ENCODE measurements around the gene KCNMA1.

KCNMA1 gene

GRCh38 chr10:77675347-77675746, 37.7 kb upstream of the KCNMA1 start:
- Histone ChIP-seq H3K4me2 (ENCODE audit: low read length) (no peak overlapping the region), H2BK5ac (ENCODE audit: low read length) (no peak overlapping the region), H3K27ac (ENCODE audit: low read depth, low read length) (no peak overlapping the region), H3K23ac (ENCODE audit: low read length) (no peak overlapping the region), H3K79me2 (ENCODE audit: control insufficient read depth, insufficient read depth, low read length) (no peaks in the 10 kb centered on the region), H3K9ac (ENCODE audit: low read length) (no peak overlapping the region), H4K8ac (ENCODE audit: low read depth, low read length) (no peak overlapping the region), H3K4me3 (ENCODE audit: low read length) (no peak overlapping the region), H2AK5ac (ENCODE audit: low read length) (no peak overlapping the region), H3K4ac (ENCODE audit: low read depth, low read length) (no peak overlapping the region), H3K56ac (ENCODE audit: low read length) (no peak overlapping the region), H3K27me3 (ENCODE audit: insufficient read depth, low read length, poor library complexity) (no peaks in the 10 kb centered on the region), H4K5ac (ENCODE audit: low read length) (no peak overlapping the region), H3K18ac (ENCODE audit: low read length) (no peak overlapping the region), H3K4me1 (ENCODE audit: control insufficient read depth, low read depth, low read length) (no peaks in the 10 kb centered on the region), H3K36me3 (ENCODE audit: control insufficient read depth, insufficient read depth, low read length) (no peaks in the 10 kb centered on the region), H2BK15ac (replicated peaks; ENCODE audit: low read depth) (no peak overlapping the region), H2BK120ac (ENCODE audit: low read depth, low read length) (no peak overlapping the region), H3K79me1 (ENCODE audit: low read length) (no peaks in the 10 kb centered on the region)
- no CpG with 5 or more reads among the region's 4 CpGs for WGBS (ENCODE audit: extremely low coverage, insufficient coverage, low lambda C conversion rate)
- DNase-seq: no peak

DNA sequence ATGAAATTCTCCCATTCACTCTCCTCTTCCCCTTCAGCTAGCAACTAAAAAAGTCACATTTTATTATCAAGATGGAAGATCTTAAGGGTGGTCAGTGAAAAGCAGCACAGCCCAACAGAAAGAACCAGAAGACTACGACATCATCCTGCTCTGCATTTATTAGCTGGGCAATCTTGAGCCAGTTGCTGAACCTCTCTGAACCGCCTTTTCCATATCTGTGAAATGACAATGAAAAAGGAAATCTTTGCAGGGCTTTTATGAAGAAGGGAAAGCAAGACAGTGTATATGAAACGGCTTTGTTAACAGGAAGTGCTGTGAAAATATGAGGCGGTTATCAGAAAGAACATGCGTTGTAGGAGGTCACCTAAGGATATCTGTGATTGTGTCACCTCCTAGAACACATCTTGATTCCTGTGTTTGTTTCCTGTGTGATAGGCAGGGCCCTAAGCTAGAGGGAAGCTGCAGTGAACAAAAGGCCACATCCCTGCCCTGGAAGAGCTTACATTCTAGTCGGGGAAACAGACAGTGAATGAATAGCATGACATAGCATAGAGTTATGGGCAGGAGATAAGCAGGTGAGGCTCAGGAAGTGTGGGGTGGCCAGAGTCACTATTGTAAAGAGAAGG, 36.0 kb upstream of the KCNMA1 start:
- Histone ChIP-seq H3K4me2 (ENCODE audit: low read length) (no peak overlapping the region), H3K27me3 (ENCODE audit: insufficient read depth, low read length, poor library complexity) (no peaks in the 10 kb centered on the region), H3K27ac (ENCODE audit: low read depth, low read length) (no peak overlapping the region), H2BK5ac (ENCODE audit: low read length) (no peak overlapping the region), H4K8ac (ENCODE audit: low read depth, low read length) (no peak overlapping the region), H3K4me3 (ENCODE audit: low read length) (no peak overlapping the region), H3K36me3 (ENCODE audit: control insufficient read depth, insufficient read depth, low read length) (no peaks in the 10 kb centered on the region), H3K9ac (ENCODE audit: low read length) (no peak overlapping the region), H3K4ac (ENCODE audit: low read depth, low read length) (no peak overlapping the region), H2BK15ac (replicated peaks; ENCODE audit: low read depth) (no peak overlapping the region), H3K79me1 (ENCODE audit: low read length) (no peaks in the 10 kb centered on the region), H2AK5ac (ENCODE audit: low read length) (no peak overlapping the region), H3K79me2 (ENCODE audit: control insufficient read depth, insufficient read depth, low read length) (no peaks in the 10 kb centered on the region), H3K4me1 (ENCODE audit: control insufficient read depth, low read depth, low read length) (no peaks in the 10 kb centered on the region), H3K23ac (ENCODE audit: low read length) (no peak overlapping the region), H2BK120ac (ENCODE audit: low read depth, low read length) (no peak overlapping the region), H3K18ac (ENCODE audit: low read length) (no peak overlapping the region), H3K56ac (ENCODE audit: low read length) (no peak overlapping the region), H4K5ac (ENCODE audit: low read length) (no peak overlapping the region)
- DNase-seq: no peak
- no CpG with 5 or more reads among the region's 6 CpGs for WGBS (ENCODE audit: extremely low coverage, insufficient coverage, low lambda C conversion rate)

DNA sequence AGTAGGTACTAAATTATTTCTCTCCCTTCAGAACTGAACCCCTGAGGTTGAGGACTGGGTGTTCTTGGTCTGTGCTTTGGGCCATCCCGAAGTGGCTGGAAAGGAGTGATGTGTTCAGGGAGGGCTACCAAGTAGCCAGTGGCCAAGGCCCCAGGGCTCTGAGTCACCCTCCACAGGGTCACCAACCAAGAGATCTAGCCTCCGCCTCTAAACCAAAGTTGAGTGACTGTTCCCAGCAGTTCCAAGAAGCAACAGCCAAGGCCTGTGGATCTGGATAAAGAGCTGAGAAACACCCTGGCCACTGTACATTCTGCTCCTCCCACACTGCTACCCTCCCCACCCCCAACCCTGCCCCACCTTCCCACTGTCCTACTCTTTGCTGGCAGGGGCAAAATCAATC, 35.5 kb upstream of the KCNMA1 start:
- Histone ChIP-seq H3K4me2 (ENCODE audit: low read length) (no peak overlapping the region), H3K4ac (ENCODE audit: low read depth, low read length) (no peak overlapping the region), H2BK120ac (ENCODE audit: low read depth, low read length) (no peak overlapping the region), H3K79me2 (ENCODE audit: control insufficient read depth, insufficient read depth, low read length) (no peaks in the 10 kb centered on the region), H3K27ac (ENCODE audit: low read depth, low read length) (no peak overlapping the region), H3K79me1 (ENCODE audit: low read length) (no peaks in the 10 kb centered on the region), H3K27me3 (ENCODE audit: insufficient read depth, low read length, poor library complexity) (no peaks in the 10 kb centered on the region), H2BK15ac (replicated peaks; ENCODE audit: low read depth) (no peak overlapping the region), H3K36me3 (ENCODE audit: control insufficient read depth, insufficient read depth, low read length) (no peaks in the 10 kb centered on the region), H2BK5ac (ENCODE audit: low read length) (no peak overlapping the region), H3K18ac (ENCODE audit: low read length) (no peak overlapping the region), H3K9ac (ENCODE audit: low read length) (no peak overlapping the region), H2AK5ac (ENCODE audit: low read length) (no peak overlapping the region), H4K8ac (ENCODE audit: low read depth, low read length) (no peak overlapping the region), H3K4me1 (ENCODE audit: control insufficient read depth, low read depth, low read length) (no peaks in the 10 kb centered on the region), H3K23ac (ENCODE audit: low read length) (no peak overlapping the region), H3K4me3 (ENCODE audit: low read length) (no peak overlapping the region), H4K5ac (ENCODE audit: low read length) (no peak overlapping the region), H3K56ac (ENCODE audit: low read length) (no peak overlapping the region)
- WGBS (ENCODE audit: extremely low coverage, insufficient coverage, low lambda C conversion rate): no CpG with 5 or more reads among the region's 2 CpGs
- no peak for DNase-seq

DNA sequence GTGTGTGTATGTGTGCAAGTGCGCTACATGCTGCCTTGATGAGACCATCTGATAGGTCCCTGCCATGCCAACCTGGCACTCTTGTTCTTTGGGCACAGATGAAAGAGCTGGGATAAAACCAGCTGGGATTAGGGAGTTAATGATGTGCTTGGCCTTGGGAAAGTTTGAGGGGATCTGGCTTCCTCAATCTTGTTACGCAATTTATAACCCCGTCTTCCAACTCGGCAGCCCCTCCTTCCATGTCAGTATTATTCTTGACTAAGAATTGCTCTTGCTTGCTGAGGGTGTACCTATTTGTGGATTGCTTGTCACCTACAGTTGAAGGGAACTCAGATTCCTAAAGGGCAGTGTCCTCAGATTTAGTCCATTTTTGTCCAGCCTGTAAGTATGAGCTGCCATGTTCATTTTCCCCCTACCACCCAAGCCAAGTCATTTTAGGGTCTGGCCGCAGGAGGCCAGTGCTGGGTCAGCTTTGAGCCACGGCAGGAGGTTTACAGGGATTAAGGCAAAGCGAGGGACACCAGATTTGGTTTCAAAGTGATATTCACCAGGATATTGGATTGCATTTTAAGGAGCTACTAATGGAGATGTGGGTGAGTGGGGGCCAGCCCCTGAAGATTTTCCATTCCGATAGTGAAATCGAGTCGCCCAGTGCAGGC, 34.1 kb upstream of the KCNMA1 start:
- WGBS (ENCODE audit: extremely low coverage, insufficient coverage, low lambda C conversion rate): no CpG with 5 or more reads among the region's 10 CpGs
- no peaks in the 10 kb centered on the region for H3K79me1 ChIP-seq (ENCODE audit: low read length)
- H3K27ac ChIP-seq (ENCODE audit: low read depth, low read length): no peak overlapping the region
- H4K5ac ChIP-seq (ENCODE audit: low read length): no peak overlapping the region
- no peak overlapping the region for H3K56ac ChIP-seq (ENCODE audit: low read length)
- no peaks in the 10 kb centered on the region for H3K27me3 ChIP-seq (ENCODE audit: insufficient read depth, low read length, poor library complexity)
- H2BK120ac ChIP-seq (ENCODE audit: low read depth, low read length): no peak overlapping the region
- no peak overlapping the region for H2BK15ac ChIP-seq (replicated peaks; ENCODE audit: low read depth)
- H3K79me2 ChIP-seq (ENCODE audit: control insufficient read depth, insufficient read depth, low read length): no peaks in the 10 kb centered on the region
- DNase-seq: no peak
- H3K4me1 ChIP-seq (ENCODE audit: control insufficient read depth, low read depth, low read length): no peaks in the 10 kb centered on the region
- H4K8ac ChIP-seq (ENCODE audit: low read depth, low read length): no peak overlapping the region
- H3K9ac ChIP-seq (ENCODE audit: low read length): no peak overlapping the region
- H3K18ac ChIP-seq (ENCODE audit: low read length): no peak overlapping the region
- no peak overlapping the region for H3K4ac ChIP-seq (ENCODE audit: low read depth, low read length)
- no peak overlapping the region for H3K4me3 ChIP-seq (ENCODE audit: low read length)
- no peak overlapping the region for H3K4me2 ChIP-seq (ENCODE audit: low read length)
- no peak overlapping the region for H2AK5ac ChIP-seq (ENCODE audit: low read length)
- H3K23ac ChIP-seq (ENCODE audit: low read length): no peak overlapping the region
- H2BK5ac ChIP-seq (ENCODE audit: low read length): no peak overlapping the region
- no peaks in the 10 kb centered on the region for H3K36me3 ChIP-seq (ENCODE audit: control insufficient read depth, insufficient read depth, low read length)

GRCh38 chr10:77670817-77671443, 33.3 kb upstream of the KCNMA1 start:
- Histone ChIP-seq H4K5ac (ENCODE audit: low read length) (no peak overlapping the region), H3K4me3 (ENCODE audit: low read length) (no peak overlapping the region), H3K23ac (ENCODE audit: low read length) (no peak overlapping the region), H3K27ac (ENCODE audit: low read depth, low read length) (no peak overlapping the region), H3K9ac (ENCODE audit: low read length) (no peak overlapping the region), H3K79me1 (ENCODE audit: low read length) (no peaks in the 10 kb centered on the region), H3K18ac (ENCODE audit: low read length) (no peak overlapping the region), H3K4me2 (ENCODE audit: low read length) (no peak overlapping the region), H3K36me3 (ENCODE audit: control insufficient read depth, insufficient read depth, low read length) (no peaks in the 10 kb centered on the region), H3K79me2 (ENCODE audit: control insufficient read depth, insufficient read depth, low read length) (no peaks in the 10 kb centered on the region), H2BK120ac (ENCODE audit: low read depth, low read length) (no peak overlapping the region), H2AK5ac (ENCODE audit: low read length) (no peak overlapping the region), H2BK15ac (replicated peaks; ENCODE audit: low read depth) (no peak overlapping the region), H3K27me3 (ENCODE audit: insufficient read depth, low read length, poor library complexity) (no peaks in the 10 kb centered on the region), H2BK5ac (ENCODE audit: low read length) (no peak overlapping the region), H3K4ac (ENCODE audit: low read depth, low read length) (no peak overlapping the region), H3K56ac (ENCODE audit: low read length) (no peak overlapping the region), H4K8ac (ENCODE audit: low read depth, low read length) (no peak overlapping the region), H3K4me1 (ENCODE audit: control insufficient read depth, low read depth, low read length) (no peaks in the 10 kb centered on the region)
- no peak for DNase-seq
- no CpG with 5 or more reads among the region's 5 CpGs for WGBS (ENCODE audit: extremely low coverage, insufficient coverage, low lambda C conversion rate)

Data from mesendoderm (in vitro differentiated cells).